DMS 273 (cell line): ENCODE results near the gene NKAIN2.

Experiments
- DNase-seq: peaks from one replicate; lab custom pipeline; 2025; ENCODE audit not compliant: unreplicated experiment; lab: John Stamatoyannopoulos, UW

The NKAIN2 gene

DNA sequence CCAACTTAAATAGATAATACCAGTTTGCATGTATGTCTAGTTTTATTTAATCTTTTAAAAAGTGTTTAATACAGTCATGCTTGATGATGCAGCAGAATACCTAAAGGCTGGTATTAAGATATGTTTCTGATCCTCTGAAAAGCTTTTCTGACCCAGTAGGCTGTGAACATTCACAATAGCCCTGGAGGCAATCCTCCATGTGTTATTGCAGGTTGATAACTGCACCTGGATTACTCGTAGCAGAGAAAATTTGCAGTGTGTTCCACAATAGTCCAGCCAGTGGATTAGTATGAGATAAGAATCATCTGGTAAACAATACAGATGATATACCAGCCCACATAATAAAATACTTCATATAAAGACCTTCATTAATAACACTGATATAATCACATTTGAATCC is 979.7 kb downstream of the NKAIN2 start:
- no peak for DNase-seq

DNA sequence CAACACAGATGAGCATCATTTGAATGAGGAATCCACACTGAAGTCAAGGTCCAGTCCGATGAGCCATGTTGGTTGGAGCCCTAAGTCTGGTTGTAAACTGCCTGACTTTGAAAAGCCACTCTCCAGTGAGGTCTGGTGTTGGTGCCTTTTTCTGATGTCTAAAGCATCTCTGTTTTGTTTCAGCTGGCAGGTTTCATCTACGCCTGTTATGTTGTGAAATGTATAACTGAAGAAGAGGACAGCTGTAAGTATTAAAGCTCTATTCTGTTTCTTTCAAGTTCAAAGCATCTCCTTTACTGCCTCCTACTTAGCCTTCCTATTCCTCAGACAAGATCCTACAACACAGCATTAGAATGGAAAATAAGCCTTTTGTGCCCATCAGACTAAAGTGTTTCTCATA is 987.5 kb downstream of the NKAIN2 start:
- DNase-seq: no peak

DNA sequence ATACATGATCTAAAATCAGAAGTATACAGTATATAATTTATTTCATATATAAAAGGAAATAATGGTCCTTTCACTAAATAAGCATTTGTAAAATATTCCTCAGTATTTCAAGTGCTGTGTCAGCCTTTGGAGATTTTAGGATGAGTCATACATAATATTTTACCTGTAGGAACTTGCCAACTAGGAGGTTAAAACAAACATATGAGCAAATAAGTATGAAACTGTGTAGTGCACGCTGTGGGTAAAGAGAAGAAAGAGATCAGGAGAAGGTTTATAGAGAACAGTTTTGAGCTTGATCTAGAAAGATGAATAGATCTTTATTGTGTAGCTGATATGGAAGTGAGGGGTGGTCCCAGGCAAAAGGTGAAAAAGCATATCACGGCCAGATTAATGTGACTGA is 988.7 kb downstream of the NKAIN2 start:
- DNase-seq: no peak

DNA sequence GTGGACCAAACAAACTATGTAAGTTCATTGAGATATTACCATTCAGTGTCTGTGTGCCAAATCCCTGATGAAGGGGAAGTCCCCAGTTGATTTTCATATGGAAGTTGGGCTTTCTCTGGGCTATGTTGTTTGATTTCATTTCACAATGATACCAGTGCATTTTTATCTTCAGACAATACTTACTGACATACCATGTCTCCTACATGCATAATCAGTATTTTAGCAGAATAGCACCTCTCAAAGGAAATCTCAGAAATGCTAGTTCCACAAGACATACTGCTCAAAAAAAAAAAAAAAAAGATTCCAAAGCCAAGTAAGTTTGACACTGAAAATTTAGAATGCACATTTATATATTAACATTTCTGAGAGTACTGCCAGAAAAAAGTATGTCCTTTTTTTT is 989.7 kb downstream of the NKAIN2 start:
- no peak for DNase-seq

DNA sequence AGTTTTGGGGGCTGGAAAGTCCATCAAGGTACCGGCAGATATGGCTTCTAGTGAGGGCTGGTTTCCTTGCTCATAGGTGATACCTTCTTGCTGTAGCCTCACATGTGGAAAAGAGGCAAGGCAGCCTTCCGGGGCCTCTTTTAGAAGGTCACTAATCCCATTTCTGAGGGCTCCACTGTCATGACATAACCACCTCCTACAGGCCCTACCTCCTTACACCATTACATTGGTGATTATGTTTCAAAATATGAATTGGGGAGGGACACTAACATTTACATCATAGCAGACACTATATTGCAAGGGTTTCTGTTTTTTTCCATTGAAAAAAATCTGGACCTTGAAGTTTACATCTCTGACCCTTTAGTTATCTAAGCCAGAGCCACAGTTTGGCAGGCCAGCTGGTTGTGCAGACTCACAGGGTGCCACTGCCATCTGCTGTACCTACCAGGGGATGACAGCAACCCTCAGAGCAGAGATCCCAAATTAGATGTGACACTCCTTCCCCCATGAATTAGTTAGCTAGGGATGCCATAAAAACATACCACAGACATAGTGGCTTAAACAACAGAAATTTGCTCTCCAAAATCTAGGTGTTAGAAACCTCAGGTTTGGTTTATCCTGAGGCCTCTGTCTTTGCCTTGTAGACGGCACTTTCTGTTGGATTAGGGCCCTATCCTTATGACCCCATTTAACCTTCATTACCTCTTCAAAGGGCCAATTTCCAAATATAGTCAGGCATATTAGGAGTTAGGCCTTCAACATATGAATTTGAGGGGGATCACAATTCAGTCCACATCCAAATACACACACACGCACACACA is 992.2 kb downstream of the NKAIN2 start:
- DNase-seq: peak; percentile 59

DNA sequence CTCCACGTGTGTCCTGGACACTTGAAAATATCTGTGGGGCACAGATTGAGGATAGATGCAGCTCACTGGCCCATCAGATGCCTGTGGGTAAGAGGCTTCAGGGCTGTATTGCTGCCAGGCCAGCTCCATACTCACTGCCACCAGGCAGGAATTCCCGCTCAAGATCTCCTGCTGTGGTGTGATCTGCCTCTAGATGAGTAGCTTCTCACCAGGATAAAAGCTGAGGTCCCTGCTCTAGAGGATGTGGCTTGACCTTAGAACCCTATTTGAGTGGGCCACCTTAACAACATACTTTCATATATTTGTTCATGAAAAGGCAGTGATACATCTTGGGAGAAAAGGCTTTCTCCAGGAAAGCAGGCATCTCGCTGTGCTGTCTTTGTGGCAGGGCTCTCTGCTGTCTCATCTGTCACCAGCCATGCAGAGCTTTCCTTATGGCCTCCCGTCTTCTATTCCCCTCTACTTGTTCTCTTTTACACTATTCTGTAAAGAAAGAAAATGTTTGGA is 992.9 kb downstream of the NKAIN2 start:
- DNase-seq: no peak

DNA sequence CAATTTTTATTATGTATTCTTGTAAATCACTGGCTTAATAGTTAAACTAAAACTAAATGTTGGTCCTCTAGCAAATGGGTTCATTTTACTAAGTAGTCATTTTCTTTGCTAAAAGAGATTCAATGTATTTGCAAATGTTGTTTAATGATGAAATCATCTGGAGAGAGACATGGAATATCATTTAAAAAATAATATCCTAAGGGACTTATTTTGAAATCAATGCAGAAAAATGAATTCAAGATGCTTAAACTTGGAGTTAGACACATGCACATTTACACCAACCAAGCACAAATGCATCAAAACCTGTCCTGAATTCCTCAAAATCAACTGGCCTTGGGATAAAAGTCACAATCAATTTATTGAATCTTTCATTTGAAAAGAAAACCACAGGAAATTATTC is 993.6 kb downstream of the NKAIN2 start:
- DNase-seq: no peak

DNA sequence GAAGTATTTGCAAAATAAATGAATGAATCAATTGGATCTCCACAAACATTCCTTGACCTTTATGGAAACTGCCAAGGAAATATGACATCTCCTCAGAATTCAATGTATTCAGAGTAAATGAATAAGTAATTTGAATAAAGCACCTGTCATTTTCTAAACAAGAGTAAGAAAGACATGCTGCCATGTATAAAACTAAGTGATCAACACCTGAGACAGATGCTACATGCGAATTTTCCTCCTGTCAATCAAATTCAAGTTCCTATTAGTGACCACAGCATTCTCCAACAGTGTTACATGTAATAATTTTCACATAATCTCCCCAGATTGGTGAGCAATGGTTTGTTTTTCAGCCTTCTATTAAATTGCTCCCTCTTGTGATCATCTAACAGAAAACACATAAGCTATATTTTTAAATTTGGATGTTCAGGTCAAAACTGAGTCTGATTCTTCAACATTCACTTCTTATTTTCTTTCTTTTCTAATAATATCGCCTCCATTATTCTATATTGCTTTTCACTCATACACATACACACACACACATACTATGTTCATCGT is 995.4 kb downstream of the NKAIN2 start:
- DNase-seq: no peak

DNA sequence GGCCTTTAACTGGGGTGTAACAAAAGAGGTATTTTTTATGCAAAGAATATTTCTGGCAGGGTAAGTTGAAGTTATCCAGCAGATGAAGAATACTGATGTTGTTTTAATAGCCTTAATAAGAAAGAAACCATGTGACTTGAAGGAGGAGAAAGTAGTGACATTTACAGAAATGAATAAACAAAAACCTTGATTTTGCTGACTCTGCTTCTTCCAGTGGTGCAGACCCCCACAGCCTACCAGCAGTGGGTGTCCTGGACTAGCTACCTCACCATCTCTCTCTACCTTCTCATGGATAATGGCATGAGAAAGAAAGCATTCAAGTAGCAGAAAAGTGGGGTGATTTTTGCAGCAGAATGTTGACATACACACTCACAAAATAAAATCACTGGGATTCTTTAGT is 996.0 kb downstream of the NKAIN2 start:
- DNase-seq: no peak

- DNase-seq: no peak
Observed at GRCh38 chr6:124800222-124800621, 996.6 kb downstream of the NKAIN2 start.

GRCh38 chr6:124812067-124812466 is 1008.4 kb downstream of the NKAIN2 start:
- no peak for DNase-seq

- DNase-seq: no peak
Observed at GRCh38 chr6:124819346-124819745, 1015.7 kb downstream of the NKAIN2 start.

GRCh38 chr6:124822204-124822613 is 1018.5 kb downstream of the NKAIN2 start:
- DNase-seq: no peak

GRCh38 chr6:124822721-124823120 is 1019.1 kb downstream of the NKAIN2 start:
- DNase-seq: no peak

DNA sequence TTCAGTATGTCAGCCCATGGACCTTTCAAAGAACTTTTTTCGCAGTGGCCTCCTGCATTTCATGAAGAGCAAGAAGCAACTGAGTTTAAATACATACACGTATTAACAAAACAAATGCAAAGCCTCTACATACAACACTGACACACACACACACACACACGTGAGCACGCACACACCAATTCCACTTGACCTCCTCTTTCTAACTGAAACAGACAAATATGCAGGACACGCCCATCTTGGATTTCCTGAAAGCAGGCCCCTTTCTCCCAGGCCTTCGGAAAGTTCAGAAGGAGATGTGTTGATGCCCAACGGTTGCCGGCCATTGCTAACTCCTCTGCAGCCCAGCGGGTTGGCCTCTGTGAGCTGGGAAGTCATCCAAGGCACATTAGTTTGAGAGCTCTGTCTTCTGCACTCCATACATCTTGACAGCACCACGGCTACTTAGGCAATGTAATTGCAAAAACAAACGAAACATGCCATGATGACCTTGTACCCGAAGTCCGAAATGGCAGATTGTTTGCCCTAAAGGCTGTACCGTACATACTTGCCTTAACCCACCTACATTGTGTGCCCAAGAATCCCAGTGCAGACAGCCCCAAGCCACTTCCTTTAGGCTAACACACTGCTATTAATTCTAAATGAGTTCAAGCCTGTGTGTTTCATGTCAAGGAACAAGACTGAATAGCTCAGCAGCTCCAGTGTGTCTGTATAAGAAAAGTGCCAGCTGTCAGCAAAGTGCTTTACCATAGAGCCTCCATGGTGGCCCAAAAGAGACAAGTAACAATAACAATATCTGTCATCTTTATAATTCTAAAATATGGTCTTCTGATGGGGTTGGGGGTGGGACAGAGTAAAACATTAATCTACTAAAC is 1019.8 kb downstream of the NKAIN2 start:
- no peak for DNase-seq

DNA sequence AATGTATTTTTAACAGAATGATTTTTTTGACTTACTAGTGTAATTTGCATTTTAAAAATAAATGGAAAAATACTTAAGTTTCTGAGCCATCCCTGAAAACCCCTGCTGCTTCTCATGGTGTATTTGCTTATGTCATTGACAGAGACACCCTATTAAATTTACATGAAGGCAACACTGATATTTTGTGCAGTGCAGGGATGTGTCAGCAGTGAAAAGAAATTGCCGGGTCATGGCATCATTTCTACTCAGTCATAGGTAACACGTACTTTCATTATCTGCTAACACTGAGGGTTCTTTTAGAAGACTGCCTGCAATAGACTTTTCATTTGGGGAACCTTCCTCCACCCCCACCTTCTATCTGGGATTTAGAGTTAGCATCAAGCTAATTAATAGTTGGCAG is 1021.9 kb downstream of the NKAIN2 start:
- no peak for DNase-seq

- DNase-seq: no peak
Observed at GRCh38 chr6:124829822-124830221, 1026.2 kb downstream of the NKAIN2 start.

DNA sequence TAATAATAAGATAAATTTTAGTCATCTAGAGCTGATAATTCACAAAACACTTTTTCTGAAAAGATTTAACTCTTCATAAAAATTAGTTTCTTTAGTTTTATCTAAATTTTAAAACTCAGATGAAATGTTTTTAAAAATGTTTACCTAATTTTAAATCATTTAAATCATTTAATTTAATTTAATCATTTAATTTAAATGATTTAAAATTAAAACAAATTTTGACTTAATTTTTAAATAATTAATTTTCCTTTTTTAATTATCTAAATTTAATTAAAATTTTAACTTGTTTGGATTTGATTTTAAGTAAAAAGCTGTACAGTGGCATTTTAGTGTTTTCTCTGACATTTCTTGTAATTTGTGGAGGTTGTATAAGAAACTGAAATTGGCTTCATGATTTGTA is 1026.8 kb downstream of the NKAIN2 start:
- DNase-seq: no peak

- peak; percentile 13 for DNase-seq
Observed at GRCh38 chr6:124854338-124854922, 1050.8 kb downstream of the NKAIN2 start.

DNA sequence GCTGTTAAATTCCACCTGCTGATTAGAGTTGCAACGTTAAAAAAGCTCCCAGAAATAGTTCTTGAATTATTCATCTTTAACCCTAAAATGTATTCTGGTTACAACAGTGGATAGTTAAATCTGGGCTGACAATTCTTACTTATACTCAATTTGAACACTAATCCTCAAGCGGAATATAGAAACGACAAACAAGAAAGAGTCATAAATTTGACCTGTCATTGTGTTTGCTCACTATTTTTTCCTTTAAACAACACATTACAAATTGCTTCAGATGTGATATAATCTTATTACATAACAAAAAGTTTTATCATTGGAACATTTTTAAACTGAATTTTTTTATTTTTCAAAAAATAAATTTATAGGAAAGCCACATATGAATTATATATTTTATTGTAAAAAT is 1054.1 kb downstream of the NKAIN2 start:
- no peak for DNase-seq

GRCh38 chr6:124858564-124858963 is 1054.9 kb downstream of the NKAIN2 start:
- no peak for DNase-seq
